ENCODE data around the gene CRCP. TPM values are rescaled to one million over a fixed set of nuclear protein-coding genes. Genes with fewer than 3 reads are reported as not detected.
"Not testable (repeated sequence)": the region's sequence is repeated elsewhere in the genome, so short reads cannot be mapped to it uniquely, and the experiment has no call there.

Gene CRCP
- total and polyA plus RNA-seq, 7 donors: 11.3 to 23.8 (median 13.5) TPM

GRCh38 chr7:66143876-66144332 lies 29.3 kb downstream of the CRCP start:
- intact Hi-C loops (cut with DNase I): no loop called here
- no peaks in the 10 kb centered on the region for H3K9me3 ChIP-seq
- ATAC-seq: no peak
- no peaks in the 10 kb centered on the region for H3K27me3 ChIP-seq (ENCODE audit: insufficient read depth in 3 of 3, low read length in 2 of 3)
- no peak overlapping the region for H3K27ac ChIP-seq
- WGBS, 3 donors: 88 to 92% (median 89%) methylated on average over 2 of the region's 2 CpGs
- peaks cover 2 to 80% of the 10 kb centered on the region in 2 donors for H3K36me3 ChIP-seq (ENCODE audit: insufficient read depth in 1 of 2, low read depth in 1 of 2)
- no peak overlapping the region for H3K4me3 ChIP-seq
- peaks cover 3% of the 10 kb centered on the region for H3K4me1 ChIP-seq
- no peak for DNase-seq
- TF ChIP-seq CTCF (IDR thresholded peaks at IDR 0.05): no peak

- DNase-seq (peak; percentile 73 to 79), ATAC-seq (peak in 3 of 4 donors; percentile 28 to 50 (median 33))
- peaks cover 2 to 71% of the 10 kb centered on the region in 2 donors for H3K36me3 ChIP-seq (ENCODE audit: insufficient read depth in 1 of 2, low read depth in 1 of 2)
- intact Hi-C loops (cut with DNase I): no loop called here
- WGBS, 3 donors: 71 to 74% (median 73%) methylated on average over 17 of the region's 17 CpGs
- no peak overlapping the region for H3K4me3 ChIP-seq
- H3K4me1 ChIP-seq: peaks cover 5% of the 10 kb centered on the region
- H3K27me3 ChIP-seq (ENCODE audit: insufficient read depth in 3 of 3, low read length in 2 of 3): no peaks in the 10 kb centered on the region
- H3K27ac ChIP-seq: no peak overlapping the region
- TF ChIP-seq CTCF (IDR thresholded peaks at IDR 0.05): no peak
- no peaks in the 10 kb centered on the region for H3K9me3 ChIP-seq
Observed at GRCh38 chr7:66145400-66146104, 30.9 kb downstream of the CRCP start.

GRCh38 chr7:66146701-66147100 lies 32.1 kb downstream of the CRCP start:
- H3K9me3 ChIP-seq: no peaks in the 10 kb centered on the region
- intact Hi-C loops (cut with DNase I): no loop called here
- TF ChIP-seq CTCF (IDR thresholded peaks at IDR 0.05): no peak
- H3K4me3 ChIP-seq: no peak overlapping the region
- peaks cover 2 to 71% of the 10 kb centered on the region in 2 donors for H3K36me3 ChIP-seq (ENCODE audit: insufficient read depth in 1 of 2, low read depth in 1 of 2)
- H3K27me3 ChIP-seq (ENCODE audit: insufficient read depth in 3 of 3, low read length in 2 of 3): no peaks in the 10 kb centered on the region
- H3K27ac ChIP-seq: no peak overlapping the region
- ATAC-seq (no peak), DNase-seq (no peak)
- WGBS, 3 donors: 77 to 78% (median 78%) methylated on average over 5 of the region's 5 CpGs
- H3K4me1 ChIP-seq: peaks cover 12% of the 10 kb centered on the region

GRCh38 chr7:66147657-66148056 lies 33.0 kb downstream of the CRCP start:
- ATAC-seq; DNase-seq; H3K27me3 ChIP-seq (ENCODE audit: insufficient read depth in 3 of 3, low read length in 2 of 3); H3K27ac ChIP-seq; H3K4me3 ChIP-seq; intact Hi-C loops (cut with DNase I); H3K9me3 ChIP-seq: not testable (repeated sequence)
- Histone ChIP-seq H3K4me1 (peaks cover 12% of the 10 kb centered on the region), H3K36me3 (ENCODE audit: insufficient read depth in 1 of 2, low read depth in 1 of 2) (peaks cover 5 to 71% of the 10 kb centered on the region in 2 donors)
- 96 to 99% (median 98%) methylated on average over 4 of the region's 4 CpGs for WGBS, 3 donors

- H3K27ac ChIP-seq: peak overlapping the region; percentile 58
- ATAC-seq (peak in 2 of 4 donors; percentile 43 to 48), DNase-seq (peak; percentile 62 to 67)
- intact Hi-C loops (cut with DNase I): no loop called here
- TF ChIP-seq CTCF (IDR thresholded peaks at IDR 0.05): no peak
- H3K4me1 ChIP-seq: peaks cover 12% of the 10 kb centered on the region
- H3K4me3 ChIP-seq: no peak overlapping the region
- WGBS, 3 donors: 30 to 44% (median 37%) methylated on average over 3 of the region's 3 CpGs
- H3K36me3 ChIP-seq (ENCODE audit: insufficient read depth in 1 of 2, low read depth in 1 of 2): peaks cover 5 to 71% of the 10 kb centered on the region in 2 donors
- no peaks in the 10 kb centered on the region for H3K27me3 ChIP-seq (ENCODE audit: insufficient read depth in 3 of 3, low read length in 2 of 3)
- H3K9me3 ChIP-seq: no peaks in the 10 kb centered on the region
Observed at GRCh38 chr7:66150471-66150870, 35.8 kb downstream of the CRCP start.
